HepG2 (cell line): Measurements from ENCODE around the gene CCT7. TPM values are rescaled to one million over a fixed set of nuclear protein-coding genes. Genes with fewer than 3 reads are reported as not detected.

Source experiments
- ASH2L ChIP-seq: fragments of 300-600, 200-600 bp; sonication (generic); IDR thresholded peaks from 2 replicates; pipeline ENCODE4 v1.7.0; 2017; ENCODE audit warnings: low read depth, mild to moderate bottlenecking, moderate library complexity, mixed read lengths, low read length; ENCODE audit not compliant: insufficient read length
- ATAD3A ChIP-seq: sonication (generic); formaldehyde crosslinking; IDR thresholded peaks from 2 replicates; pipeline ENCODE4 v1.4.0; 2020; ENCODE audit warnings: missing genetic modification reagents
- CAMTA2 ChIP-seq: sonication (generic); formaldehyde crosslinking; IDR thresholded peaks from 2 replicates; pipeline ENCODE4 v1.4.0; 2020; ENCODE audit warnings: mild to moderate bottlenecking, missing genetic modification reagents, borderline replicate concordance
- CEBPB ChIP-seq: IDR thresholded peaks from 2 replicates; pipeline ENCODE4 v1.6.1; 2011; ENCODE audit warnings: low read depth, low read length, improper control_type of control experiment, borderline replicate concordance
- GABPB1 ChIP-seq: IDR thresholded peaks from 2 replicates; pipeline ENCODE4 v1.6.1; 2016; ENCODE audit warnings: mild to moderate bottlenecking, missing genetic modification reagents, moderate library complexity, missing compliant biosample characterization
- HNF4A ChIP-seq: sonication (generic); formaldehyde crosslinking; IDR thresholded peaks from 2 replicates; pipeline ENCODE4 v1.4.0; 2020; ENCODE audit warnings: missing genetic modification reagents
- ISL2 ChIP-seq: sonication (generic); formaldehyde crosslinking; IDR thresholded peaks from 2 replicates; pipeline ENCODE4 v1.5.0; 2020; ENCODE audit warnings: missing genetic modification reagents
- KLF12 ChIP-seq: sonication (generic); formaldehyde crosslinking; IDR thresholded peaks from 2 replicates; pipeline ENCODE4 v1.4.0; 2020; ENCODE audit warnings: missing genetic modification reagents, borderline replicate concordance
- NR2F6 ChIP-seq, 2 experiments: IDR thresholded peaks; 2 replicates each; pipeline ENCODE4 v1.6.1; 2016; ENCODE audit warnings: antibody characterized with exemption in 1 of 2, mild to moderate bottlenecking in 1 of 2
- PCBP1 ChIP-seq: fragments of 200-400 bp; formaldehyde crosslinking; IDR thresholded peaks from 2 replicates; pipeline ENCODE4 v1.6.1; 2017; ENCODE audit warnings: mild to moderate bottlenecking, low read depth, low read length, borderline replicate concordance
- PHF21A ChIP-seq: sonication (generic); formaldehyde crosslinking; IDR thresholded peaks from 2 replicates; pipeline ENCODE4 v1.5.0; 2020; ENCODE audit warnings: mild to moderate bottlenecking, missing genetic modification reagents
- POLR2G ChIP-seq: fragments of 200-400 bp; formaldehyde crosslinking; IDR thresholded peaks from 2 replicates; pipeline ENCODE4 v1.6.1; 2018; ENCODE audit warnings: mild to moderate bottlenecking, low read depth, low read length, moderate library complexity
- PPARG ChIP-seq: conservative IDR thresholded peaks from 2 replicates; pipeline ENCODE4 v1.6.1; 2016; ENCODE audit warnings: missing biosample characterization, missing genetic modification reagents
- TBX3 ChIP-seq: fragments of 450-650 bp; IDR thresholded peaks from 2 replicates; pipeline ENCODE4 v1.6.1; 2017; ENCODE audit warnings: antibody characterized with exemption, mild to moderate bottlenecking, inconsistent platforms, borderline replicate concordance
- TCF7 ChIP-seq: sonication (generic); IDR thresholded peaks from 2 replicates; pipeline ENCODE4 v1.6.1; 2016; ENCODE audit warnings: antibody characterized with exemption, low read depth
- ZNF280D ChIP-seq: sonication (generic); formaldehyde crosslinking; IDR thresholded peaks from 2 replicates; pipeline ENCODE4 v1.5.1; 2020; ENCODE audit warnings: mild to moderate bottlenecking, missing genetic modification reagents
- ZNF432 ChIP-seq: sonication (generic); formaldehyde crosslinking; IDR thresholded peaks from 2 replicates; pipeline ENCODE4 v1.5.0; 2020; ENCODE audit warnings: missing genetic modification reagents, mild to moderate bottlenecking, borderline replicate concordance
- ZNF451 ChIP-seq: sonication (generic); formaldehyde crosslinking; IDR thresholded peaks from 2 replicates; pipeline ENCODE4 v1.5.0; 2020; ENCODE audit warnings: mild to moderate bottlenecking, missing genetic modification reagents
- ZNF550 ChIP-seq: sonication (generic); formaldehyde crosslinking; IDR thresholded peaks from 2 replicates; pipeline ENCODE4 v1.4.0; 2020; ENCODE audit warnings: mild to moderate bottlenecking, missing genetic modification reagents, borderline replicate concordance
- ZNF652 ChIP-seq: IDR thresholded peaks from 2 replicates; pipeline ENCODE4 v1.6.1; 2016; ENCODE audit warnings: low read depth, borderline replicate concordance
- ZNF737 ChIP-seq: sonication (generic); formaldehyde crosslinking; IDR thresholded peaks from 2 replicates; pipeline ENCODE4 v1.5.0; 2020; ENCODE audit warnings: missing genetic modification reagents, mild to moderate bottlenecking, borderline replicate concordance
- ZNF770 ChIP-seq: sonication (generic); formaldehyde crosslinking; IDR thresholded peaks from 2 replicates; pipeline ENCODE4 v1.5.0; 2020; ENCODE audit warnings: mild to moderate bottlenecking, missing genetic modification reagents
- polyA plus RNA-seq, 8 experiments: library from polyadenylated mRNA; depleted of rRNA in 3 of 8; stranded (reverse) in 7 of 8; unstranded in 1 of 8; fragments of >200 nt; fragmentation: Illumina TruSeq in 4 of 8; extraction: Trizol in 4 of 8; gene quantifications; 2 replicates each; pipeline versions ENCODE4 v1.2.1 to v1.2.3, GENCODE V29; 2011 to 2016; ENCODE audit warnings: low read depth in 4 of 8, missing spikeins in 1 of 8, mixed read lengths in 1 of 8; ENCODE audit not compliant: insufficient read depth in 1 of 8
- total RNA-seq, 5 experiments: library from RNA; depleted of rRNA; stranded (reverse); fragments of >200 nt; fragmentation: Illumina TruSeq; extraction: Trizol; gene quantifications; 2 replicates each; pipeline ENCODE4 v1.2.3, GENCODE V29; 2016; ENCODE audit warnings: low read depth in 1 of 5
- TF ChIP-seq, protein P1 (sequence below): sonication (generic); formaldehyde crosslinking; IDR thresholded peaks from 2 replicates; pipeline ENCODE4 v1.4.0; 2020; ENCODE audit warnings: missing genetic modification reagents

Gene CCT7
- total and polyA plus RNA-seq, 2 of the 13 experiments (the other 11 are each of a cell fraction or from before 2014, with no cell fraction given) = 347 to 517 TPM

DNA sequence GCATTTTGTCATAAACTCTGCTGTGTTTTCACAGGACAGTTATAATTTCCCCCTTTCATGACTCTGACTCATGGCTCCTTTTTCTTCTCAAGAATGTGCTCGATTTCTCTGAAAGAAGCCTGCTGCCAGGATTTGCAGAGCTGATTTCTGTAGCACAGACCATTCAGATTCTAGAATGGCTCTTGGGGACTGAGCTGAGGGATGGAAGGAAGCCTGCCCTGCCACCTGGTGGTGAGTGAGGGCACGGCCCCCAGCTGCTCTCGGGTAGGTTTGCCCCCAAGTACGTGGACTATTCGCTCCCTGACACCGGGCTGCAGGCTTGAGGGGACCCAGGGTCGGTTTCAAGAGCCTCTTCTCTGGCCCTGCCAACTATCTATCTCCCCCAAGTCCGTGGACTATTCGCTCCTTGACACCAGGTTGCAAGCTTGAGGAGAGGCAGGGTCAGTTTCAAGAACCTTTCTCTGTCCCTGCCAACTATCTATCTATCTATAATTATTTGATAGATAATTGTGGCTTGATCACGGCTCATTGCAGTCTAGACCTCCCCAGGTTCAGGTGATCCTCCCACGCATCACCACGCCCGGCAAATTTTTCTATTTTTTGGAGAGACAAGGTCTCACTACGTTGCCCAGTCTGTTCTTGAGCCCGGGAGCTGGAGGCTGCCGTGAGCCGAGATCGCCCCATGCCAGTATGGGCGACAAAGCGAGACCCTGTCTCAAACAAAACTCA is 21.5 kb upstream of the CCT7 start (continued):
- TF ChIP-seq, protein P1, sequence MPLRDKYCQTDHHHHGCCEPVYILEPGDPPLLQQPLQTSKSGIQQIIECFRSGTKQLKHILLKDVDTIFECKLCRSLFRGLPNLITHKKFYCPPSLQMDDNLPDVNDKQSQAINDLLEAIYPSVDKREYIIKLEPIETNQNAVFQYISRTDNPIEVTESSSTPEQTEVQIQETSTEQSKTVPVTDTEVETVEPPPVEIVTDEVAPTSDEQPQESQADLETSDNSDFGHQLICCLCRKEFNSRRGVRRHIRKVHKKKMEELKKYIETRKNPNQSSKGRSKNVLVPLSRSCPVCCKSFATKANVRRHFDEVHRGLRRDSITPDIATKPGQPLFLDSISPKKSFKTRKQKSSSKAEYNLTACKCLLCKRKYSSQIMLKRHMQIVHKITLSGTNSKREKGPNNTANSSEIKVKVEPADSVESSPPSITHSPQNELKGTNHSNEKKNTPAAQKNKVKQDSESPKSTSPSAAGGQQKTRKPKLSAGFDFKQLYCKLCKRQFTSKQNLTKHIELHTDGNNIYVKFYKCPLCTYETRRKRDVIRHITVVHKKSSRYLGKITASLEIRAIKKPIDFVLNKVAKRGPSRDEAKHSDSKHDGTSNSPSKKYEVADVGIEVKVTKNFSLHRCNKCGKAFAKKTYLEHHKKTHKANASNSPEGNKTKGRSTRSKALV (CRISPR knock-in tag) = peak; percentile 75; the same call in 1 of the 2 replicates
- no peak for TF ChIP-seq PCBP1
- peak; percentile 40; the same call in 1 of the 2 replicates for TF ChIP-seq HNF4A (CRISPR knock-in tag)
- no peak for TF ChIP-seq ASH2L
- no peak for TF ChIP-seq ZNF432
- no peak for TF ChIP-seq ATAD3A (CRISPR knock-in tag)
- 0 out of 2 replicates have a peak, but pooled peaks have one; percentile 83 for TF ChIP-seq ZNF770 (CRISPR knock-in tag)
- peak; percentile 57; the same call in 1 of the 2 replicates for TF ChIP-seq ZNF280D
- 0 out of 2 replicates have a peak, but pooled peaks have one; percentile 26 for TF ChIP-seq PPARG
- TF ChIP-seq POLR2G = no peak
- no peak for TF ChIP-seq TCF7
- no peak for TF ChIP-seq CEBPB
- no peak; the same call in 1 of the 2 replicates for TF ChIP-seq ZNF652
- no peak for TF ChIP-seq ZNF451 (CRISPR knock-in tag)
- TF ChIP-seq KLF12 = 0 out of 2 replicates have a peak, but pooled peaks have one; percentile 25
- no peak for TF ChIP-seq ZNF737 (CRISPR knock-in tag)
- TF ChIP-seq TBX3 = no peak
- peak; percentile 52 for TF ChIP-seq GABPB1
- TF ChIP-seq CAMTA2 (CRISPR knock-in tag) = no peak
- 0 out of 2 replicates have a peak, but pooled peaks have one; percentile 30 for TF ChIP-seq ISL2 (CRISPR knock-in tag)
- TF ChIP-seq PHF21A (CRISPR knock-in tag) = peak; percentile 61; the same call in 1 of the 2 replicates
- TF ChIP-seq ZNF550 (CRISPR knock-in tag) = 0 out of 2 replicates have a peak, but pooled peaks have one; percentile 22
- no peak for TF ChIP-seq NR2F6 (IDR thresholded peaks at IDR 0.05)
- peak; percentile 46; the same call in 1 of the 2 replicates for TF ChIP-seq NR2F6 (CRISPR knock-in tag; IDR thresholded peaks at IDR 0.05)
